HuH-7.5 (cell line): ENCODE results near the gene GTPBP2.
"Not testable (repeated sequence)": the region's sequence is repeated elsewhere in the genome, so short reads cannot be mapped to it uniquely, and the experiment has no call there.

Source experiments
- DNase-seq: peaks from one replicate; pipeline ENCODE4 v3.0.0; 2011; ENCODE audit warnings: low spot score

GTPBP2 gene

DNA sequence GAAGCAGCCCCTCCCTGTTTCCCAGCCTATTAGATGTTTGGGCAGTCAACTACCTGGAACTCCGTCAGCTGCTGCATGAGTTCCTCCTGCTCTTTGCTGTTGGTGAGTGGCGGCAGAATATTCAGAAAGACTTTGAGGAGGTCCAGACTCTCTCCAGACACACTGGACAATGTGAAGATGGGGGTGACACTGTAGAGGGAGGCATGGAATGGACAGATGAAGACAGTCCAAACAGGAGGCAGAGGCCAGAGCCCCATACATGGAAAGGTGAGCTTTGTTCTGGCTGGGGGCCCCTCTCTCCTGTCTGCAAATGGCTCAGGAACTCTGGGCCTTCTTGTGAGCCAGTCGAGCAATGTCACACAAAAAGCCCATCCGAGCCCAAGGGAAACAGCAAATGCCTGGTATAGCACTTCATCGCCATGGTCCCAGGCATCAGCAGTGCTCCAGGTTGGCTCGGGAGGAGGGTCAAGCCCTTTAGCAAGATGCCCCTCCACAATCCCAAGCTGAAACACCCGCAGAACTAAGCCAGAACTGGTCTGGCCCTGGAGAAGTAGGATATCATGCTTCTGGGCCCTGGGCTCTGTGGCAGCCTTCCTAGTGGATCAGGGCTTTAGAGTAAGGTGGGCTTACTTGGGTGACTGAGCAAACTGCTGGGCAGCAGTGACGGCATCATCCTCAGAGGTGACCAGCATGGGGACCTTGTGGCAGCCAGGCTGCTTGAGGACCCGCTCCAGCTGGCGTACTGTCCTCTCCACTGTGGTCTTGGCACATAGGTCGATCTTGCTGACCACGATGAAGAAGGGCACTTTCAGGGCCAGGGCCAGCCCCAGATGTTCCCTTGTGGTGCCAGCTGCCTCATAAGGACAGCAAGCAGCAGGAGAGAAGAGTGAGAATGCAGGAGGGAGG is 4.9 kb downstream of the GTPBP2 start:
- DNase-seq: no peak

DNA sequence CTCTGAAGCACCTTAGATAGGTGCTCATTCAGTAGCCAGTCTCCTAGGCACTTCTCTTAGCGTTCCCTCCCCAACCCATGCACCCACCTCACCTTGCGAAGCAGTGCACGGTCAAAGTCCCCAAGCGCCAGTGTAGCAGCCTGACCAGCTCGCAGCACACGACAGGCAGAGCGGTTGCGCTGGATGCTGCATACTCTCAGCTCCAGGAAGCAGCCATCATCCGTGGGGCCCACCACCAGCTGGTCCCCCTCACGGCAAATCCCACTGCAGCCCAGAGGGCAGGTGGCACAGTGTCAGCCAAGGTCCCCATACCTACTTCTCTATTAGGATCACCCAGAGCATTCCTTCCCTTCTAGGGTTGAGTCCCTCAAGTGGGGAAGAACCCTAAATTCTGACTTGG is 6.5 kb downstream of the GTPBP2 start:
- no peak for DNase-seq

DNA sequence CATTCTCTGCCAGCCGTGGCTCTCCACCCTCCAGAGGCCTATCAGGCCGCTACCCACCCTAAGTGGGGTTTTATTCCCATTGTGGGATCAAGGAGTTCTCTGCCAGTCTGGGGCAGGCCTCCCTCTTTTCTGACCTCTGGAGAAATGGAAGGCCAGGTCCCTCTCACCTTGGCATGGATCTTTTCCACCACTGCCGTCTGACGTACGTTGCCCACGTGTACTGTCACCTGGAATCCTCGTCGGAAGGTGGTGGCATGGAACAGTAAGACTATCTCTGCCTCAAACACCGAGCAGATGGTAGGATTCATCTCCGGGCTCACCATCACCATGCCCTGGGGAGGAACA is 7.3 kb downstream of the GTPBP2 start:
- no peak for DNase-seq

DNA sequence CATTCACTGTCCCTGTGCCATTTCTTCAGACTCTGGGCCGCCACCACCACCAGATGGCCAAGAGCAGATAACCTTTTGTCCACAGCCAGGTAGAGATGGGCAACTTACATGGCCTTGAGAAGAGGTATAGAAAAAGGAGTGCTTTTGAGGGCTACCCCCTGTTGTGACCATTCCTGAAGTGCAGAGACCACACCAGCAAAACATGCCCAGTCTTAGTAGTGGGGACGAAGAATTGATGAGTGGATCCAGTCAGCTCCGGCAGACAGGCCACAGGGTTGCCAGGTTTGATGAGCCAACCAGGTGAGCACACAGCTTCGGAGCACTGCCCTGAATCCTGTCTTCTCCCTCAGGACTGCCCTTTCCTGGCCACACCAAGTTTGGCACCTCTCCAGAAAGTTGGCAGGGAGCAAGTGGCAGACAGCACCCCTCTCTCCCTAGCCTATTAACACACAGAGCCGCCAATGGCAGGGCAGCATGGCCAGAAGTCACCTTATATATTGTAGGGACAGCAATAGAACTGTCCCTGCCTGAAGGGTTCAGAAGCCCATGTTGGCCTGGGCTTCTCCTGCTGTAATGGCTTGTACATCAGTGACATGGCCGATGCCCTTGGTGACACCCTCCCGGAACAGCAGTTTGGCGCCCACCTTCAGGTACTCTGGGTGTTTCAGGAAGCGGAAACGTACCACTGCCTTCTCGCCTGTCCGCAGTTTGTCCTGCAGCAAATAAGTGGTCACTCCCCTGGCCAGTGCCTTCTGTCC is 7.8 kb downstream of the GTPBP2 start:
- DNase-seq: no peak

DNA sequence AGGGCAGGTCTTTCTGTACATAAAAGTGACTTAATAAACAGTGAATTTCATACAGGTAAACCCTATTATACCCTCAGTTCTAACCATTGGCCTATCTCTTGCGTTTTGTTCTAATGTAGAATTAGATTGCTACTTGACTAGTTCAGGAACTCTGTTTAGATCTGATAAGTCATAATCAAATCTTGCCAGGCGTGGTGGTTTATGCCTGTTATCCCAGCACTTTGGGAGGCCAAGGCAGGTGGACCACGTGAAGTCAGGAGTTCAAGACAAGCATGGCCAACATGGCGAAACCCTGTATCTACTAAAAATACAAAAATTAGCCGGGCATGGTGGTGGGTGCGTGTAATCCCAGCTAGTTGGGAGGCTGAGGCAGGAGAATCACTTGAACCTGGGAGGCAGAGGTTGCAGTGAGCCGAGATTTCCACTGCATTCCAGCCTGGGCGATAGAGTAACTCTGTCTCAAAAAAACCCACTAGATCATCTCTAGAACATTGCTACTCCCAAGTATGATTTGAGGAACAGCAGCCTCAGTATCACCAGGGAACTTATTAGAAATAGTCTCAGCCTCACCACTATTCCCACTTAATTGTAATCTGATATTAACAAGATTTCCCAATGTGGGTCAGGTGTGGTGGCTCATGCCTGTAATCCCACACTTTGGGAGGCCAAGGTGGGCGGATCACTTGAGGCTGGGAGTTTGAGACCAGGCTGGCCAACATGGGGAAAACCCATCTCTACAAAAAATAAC is 12.2 kb downstream of the GTPBP2 start:
- no peak for DNase-seq

DNA sequence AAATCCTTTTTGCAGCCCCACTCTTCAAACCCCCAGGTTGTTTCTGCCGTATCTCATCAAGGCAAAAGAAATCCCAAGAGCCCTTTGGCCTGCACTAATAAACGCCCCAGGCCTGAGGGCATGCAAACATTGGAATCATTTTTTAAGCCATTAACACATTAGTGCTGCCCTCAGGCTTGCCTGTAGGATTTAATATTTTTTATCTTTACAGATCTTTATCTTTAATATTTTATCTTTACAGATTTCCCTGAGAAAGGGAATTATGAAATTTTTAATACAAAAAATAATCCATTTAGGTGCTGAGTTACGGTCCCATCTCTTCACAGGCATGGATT is 14.7 kb downstream of the GTPBP2 start:
- no peak for DNase-seq

DNA sequence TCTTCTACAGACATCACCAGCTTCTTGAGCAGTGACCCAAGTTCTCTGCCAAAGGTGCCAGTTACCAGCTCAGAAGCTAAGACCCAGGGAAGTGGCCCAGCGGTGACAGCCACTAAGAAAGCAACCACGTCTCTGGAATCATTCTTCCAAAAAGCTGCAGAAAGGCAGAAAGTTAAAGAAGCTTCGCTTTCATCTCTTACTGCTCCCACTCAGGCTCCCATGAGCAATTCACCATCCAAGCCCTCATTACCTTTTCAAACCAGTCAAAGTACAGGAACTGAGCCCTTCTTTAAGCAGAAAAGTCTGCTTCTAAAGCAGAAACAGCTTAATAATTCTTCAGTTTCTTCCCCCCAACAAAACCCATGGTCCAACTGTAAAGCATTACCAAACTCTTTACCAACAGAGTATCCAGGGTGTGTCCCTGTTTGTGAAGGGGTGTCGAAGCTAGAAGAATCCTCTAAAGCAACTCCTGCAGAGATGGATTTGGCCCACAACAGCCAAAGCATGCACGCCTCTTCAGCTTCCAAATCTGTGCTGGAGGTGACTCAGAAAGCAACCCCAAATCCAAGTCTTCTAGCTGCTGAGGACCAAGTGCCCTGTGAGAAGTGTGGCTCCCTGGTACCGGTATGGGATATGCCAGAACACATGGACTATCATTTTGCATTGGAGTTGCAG is 15.2 kb downstream of the GTPBP2 start:
- DNase-seq: no peak

DNA sequence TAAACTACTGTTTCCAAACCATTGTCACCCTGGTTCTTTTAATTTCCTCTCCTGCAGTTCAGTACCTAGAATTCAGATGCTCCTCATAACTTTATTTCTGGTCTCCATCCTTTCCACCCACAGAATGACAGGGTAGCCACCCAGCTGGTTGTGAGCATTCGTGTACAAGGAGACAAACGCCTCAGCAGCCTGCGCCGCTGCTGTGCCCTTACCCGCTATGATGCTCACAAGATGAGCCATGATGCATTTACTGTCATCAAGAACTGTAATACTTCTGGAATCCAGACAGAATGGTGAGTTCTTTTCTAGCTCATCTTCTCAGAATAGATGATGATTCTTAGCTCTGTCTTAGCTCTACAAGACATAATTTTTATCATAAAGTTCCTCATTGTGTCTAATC is 18.6 kb downstream of the GTPBP2 start:
- DNase-seq: no peak

DNA sequence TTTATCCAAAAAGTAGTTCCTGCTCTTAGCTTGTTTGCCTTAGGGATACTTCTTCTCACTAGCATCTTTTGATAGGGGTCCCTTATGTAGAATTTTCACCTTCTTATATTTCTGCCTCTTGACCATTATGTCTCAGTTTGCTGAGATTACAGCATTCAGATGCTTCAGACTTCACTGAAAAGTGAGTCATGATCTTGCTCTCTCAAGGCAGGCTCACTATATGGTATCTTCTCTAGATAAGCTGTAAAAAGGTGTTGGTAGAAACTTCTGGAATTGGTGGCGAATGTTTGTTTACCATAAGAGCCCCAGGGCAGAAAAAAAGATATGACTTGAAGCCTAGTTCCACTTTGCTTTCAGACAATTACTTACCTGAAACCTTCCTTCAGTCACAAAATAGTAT is 19.7 kb downstream of the GTPBP2 start:
- no peak for DNase-seq

DNA sequence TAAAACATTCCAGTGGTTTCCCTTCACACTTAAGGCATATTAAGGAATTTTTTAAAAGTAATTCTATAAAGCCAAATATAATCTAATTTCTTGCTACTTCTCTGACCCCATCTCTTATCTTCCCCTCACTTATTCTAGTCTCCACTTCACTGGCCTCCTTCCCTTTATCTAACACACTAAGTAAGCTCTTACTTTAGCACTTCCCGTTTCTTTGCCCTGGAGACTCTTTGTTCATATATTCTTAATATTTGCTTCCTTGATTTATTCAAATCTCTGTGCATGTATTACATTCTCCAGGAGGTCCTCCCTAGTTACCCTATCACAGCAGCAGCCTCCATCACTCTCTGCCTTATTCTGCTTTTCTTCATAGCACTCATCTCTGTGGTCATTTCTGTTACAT is 20.3 kb downstream of the GTPBP2 start:
- no peak for DNase-seq

DNA sequence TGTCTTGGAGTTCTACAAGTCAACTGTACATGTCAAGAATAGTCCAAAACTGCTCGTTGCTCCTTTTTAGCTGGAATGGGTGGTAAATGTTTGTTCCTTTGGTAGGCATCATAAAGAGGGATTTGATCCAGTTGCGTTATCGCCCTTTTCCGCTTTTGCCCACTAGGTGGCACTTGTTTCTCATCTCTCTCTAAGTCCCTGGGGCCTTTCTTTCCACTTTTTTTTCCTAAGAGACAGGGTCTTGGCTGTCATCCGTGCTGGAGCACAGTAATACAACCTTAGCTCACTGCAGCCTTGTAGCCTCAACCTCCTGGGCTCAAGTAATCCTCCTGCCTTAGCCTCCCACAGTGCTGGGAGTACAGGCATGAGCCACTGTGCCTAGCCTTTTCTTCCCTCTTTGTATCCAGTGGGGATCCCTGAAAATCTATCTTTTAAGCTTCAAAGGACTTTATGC is 20.7 kb downstream of the GTPBP2 start:
- DNase-seq: peak; percentile 22

DNA sequence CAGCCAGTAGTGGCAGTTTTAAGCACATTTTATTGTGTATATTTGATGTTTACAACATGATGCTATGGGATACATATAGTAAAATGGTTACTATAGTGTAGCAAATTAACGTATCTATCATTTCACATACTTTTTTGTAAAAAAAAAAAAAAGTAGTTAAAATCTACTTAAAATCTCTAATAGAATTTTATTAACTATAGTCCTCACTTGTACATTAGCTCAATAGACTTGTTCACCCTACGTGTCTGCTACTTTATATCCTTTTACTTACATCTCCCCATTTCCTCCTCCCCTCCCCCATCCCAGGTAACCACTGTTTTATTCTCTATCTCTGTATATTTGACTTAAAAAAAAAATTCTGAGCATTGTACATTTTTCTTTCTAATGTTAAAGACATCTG is 23.0 kb downstream of the GTPBP2 start:
- DNase-seq: no peak

DNA sequence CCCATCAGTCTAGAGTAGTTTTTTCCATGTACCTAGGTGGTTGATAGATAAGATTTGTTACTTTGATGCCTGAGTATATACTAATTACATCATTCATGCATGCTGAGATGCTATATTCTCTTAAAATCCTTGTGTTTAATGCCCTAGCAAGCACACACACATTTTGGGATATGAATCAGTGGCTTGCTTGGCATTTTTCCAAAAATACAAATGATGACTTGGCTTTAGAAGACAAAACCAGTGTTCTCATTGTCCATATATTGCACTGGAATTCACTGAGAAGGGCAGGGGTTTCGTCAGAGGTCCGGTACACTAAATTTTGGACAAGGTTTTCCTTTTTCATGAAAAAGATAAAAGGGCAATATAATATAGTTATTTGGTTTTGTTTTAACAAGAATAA is 24.9 kb downstream of the GTPBP2 start:
- DNase-seq: no peak

DNA sequence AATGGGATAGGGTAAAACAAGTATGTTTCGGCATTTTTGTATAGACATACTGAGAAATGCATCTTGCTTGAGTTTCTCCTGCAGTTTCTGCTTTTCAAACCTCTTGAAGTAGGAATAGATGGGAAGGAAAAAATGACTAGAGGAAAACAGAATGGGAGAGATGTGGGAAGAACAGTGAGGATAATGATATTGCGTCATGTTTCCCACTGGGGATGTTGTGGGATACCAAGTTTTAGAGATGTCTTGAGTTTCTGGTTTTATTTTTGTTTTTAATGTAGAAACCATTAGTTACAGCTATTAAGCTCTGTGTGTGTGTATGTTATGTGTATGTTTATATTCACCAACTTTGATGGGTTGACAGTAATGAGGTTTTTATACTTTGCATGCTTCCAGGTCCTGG is 28.5 kb downstream of the GTPBP2 start:
- no peak for DNase-seq

DNA sequence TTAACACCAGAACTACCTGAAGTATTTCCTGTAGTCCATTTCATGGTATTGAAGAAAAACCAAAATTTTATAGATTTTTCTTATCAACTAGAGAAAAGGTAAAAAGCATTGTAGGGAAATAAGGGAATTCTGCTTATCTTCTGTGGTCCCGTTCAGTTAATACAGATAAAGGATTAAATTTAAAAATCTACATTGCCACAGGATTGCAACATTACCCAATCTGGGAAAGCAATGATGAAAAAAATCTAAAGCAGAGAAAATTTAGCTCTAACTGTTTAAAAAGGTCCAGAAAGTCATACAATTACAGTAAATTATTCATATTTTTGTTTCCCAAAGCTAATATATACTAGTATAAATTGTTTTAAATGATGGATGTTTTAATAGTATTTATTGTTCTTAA is 35.1 kb downstream of the GTPBP2 start:
- DNase-seq: no peak

DNA sequence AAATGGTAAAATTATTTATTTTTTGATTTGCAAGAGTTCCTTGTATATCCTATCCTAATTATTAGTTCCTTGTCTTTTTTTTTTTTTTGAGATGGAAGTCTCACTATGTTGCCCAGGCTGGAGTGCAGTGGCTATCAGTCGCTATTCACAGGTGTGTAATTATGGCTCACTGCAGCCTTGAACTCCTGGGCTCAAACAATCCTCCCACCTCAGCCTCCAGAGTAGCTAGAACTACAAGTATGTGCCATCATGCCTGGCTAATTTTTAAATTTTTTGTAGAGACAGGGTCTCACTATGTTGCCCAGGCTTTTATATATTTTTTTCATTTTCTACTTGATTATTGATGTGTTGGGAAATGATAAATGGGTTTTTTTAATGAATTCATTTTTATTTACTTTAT is 39.5 kb downstream of the GTPBP2 start:
- DNase-seq: not testable (repeated sequence)

DNA sequence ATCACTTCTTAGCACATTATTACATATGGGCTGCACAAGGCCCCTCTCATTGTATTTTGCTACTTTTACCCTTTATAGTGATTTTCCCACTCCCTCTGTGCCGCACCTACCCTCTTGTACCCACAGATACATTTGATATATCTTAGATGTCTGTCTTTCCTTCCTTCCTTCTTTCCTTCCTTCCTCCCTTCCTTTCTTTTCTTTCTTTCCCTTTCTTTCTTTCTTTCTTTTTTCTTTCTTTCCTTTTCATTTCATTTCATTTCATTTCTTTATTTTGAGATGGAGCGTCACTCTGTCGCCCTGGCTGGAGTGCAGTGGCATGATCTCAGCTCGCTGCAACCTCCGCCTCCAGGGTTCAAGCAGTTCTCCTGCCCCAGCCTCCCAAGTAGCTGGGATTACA is 40.9 kb downstream of the GTPBP2 start:
- DNase-seq: no peak

DNA sequence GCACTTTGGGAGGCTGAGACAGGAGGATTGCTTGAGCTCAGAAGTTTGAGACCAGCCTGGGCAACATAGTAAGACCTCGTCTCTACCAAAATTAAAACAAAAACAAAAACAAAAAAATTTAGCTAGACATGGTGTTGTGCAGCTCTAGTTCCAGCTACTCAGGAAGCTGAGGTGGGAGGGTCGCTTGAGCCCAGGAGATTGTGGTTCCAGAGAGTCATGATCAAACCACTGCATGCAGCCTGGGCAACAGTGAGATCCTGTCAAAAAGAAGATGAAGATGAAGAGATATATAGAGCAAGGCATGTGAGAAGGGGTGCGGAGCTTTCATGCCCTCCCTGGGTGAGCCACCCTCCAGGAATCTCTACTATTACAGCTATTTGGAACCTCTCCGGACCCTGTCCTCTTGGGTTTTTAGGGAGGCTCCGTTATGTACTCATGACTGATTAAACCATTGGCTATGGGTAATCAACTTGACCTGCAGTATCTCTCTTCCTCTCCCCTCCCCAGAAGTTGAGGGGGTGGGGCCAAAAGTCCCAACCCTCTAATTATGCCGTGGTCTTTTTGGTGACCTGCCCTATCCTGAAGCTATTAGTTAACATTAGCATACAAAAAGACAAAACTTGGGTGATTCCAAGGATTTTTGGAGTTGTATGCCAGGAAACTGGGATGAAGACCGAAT is 44.0 kb downstream of the GTPBP2 start:
- DNase-seq: no peak

DNA sequence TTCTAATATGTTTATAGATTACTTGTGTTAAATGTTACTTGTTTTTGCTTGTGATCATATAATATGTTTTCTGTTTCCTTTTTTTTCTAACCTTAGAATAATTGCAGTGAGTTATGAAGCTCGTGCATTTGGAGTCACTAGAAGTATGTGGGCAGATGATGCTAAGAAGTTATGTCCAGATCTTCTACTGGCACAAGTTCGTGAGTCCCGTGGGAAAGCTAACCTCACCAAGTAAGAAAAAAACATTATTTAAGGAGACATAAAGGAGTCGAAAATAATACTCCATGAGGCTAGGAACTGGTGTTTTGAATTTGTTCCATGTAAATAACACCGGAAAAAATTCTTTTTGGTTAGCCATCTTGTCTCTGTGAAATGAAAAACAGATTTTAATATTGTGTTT is 46.2 kb downstream of the GTPBP2 start:
- no peak for DNase-seq

DNA sequence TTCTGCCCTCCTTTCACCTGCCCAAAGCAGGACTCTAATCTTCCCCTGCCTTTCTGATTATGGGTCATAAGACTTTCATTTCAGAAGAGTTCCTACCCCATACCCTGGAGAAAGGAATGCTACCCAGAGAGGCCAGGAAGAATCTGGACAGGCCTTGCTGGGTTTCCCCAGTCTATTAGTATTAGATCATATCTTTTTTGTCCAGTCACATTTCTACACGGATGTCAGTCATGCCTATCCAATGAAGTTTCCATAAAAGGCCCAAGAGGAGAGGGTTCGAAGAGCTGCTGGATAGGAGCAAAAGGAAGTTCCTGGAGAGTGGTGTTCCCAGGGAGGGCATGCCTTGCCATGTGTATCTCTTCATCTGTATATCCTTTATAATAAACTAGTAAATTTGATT is 49.9 kb downstream of the GTPBP2 start:
- no peak for DNase-seq

DNA sequence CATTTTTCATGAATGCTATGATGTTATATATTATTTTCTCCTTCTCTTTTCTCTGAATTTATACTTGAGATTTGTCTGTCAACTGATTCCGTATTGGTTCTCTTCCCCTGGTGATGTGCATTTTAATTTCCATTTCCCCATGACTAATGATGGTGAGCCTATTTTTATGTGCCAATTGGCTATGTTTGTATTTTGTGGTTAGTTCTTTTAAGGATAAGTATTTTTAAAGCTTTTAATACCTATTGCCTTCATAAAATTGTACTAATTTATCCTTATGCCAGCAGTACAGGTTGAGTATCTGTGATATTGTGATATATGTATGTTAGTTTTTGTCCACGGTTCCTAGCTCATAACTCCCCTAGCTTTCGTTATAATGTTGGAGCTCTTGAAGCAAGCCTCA is 50.3 kb downstream of the GTPBP2 start:
- DNase-seq: no peak
